Spleen (tissue), 11 donors: ENCODE results near the gene EHD4. TPM values are rescaled to one million over a fixed set of nuclear protein-coding genes. Genes with fewer than 3 reads are reported as not detected.

Experiments used
- DNase-seq: peaks from one replicate; pipeline ENCODE4 v3.0.0-alpha.2; 2020
- H3K27ac ChIP-seq, 8 donors: fragments of 200-600 bp; sonication (generic) in 7 of 8; 1 replicate in 4 of 8; 2 replicates in 4 of 8; pipeline versions ENCODE4 v1.5.0 to v1.8.0; 2016 to 2021; ENCODE audit warnings: inconsistent platforms in 4 of 8, mild to moderate bottlenecking in 4 of 8, moderate library complexity in 1 of 8
- H3K27me3 ChIP-seq, 7 donors: fragments of 200-600 bp; sonication (generic) in 6 of 7; replicated peaks in 1 of 7; 1 replicate in 4 of 7; 2 replicates in 3 of 7; pipeline versions ENCODE4 v1.5.0 to v1.8.0; 2016 to 2021; ENCODE audit warnings: inconsistent platforms in 3 of 7, mild to moderate bottlenecking in 1 of 7
- H3K36me3 ChIP-seq, 6 donors: fragments of 200-600 bp; sonication (generic) in 5 of 6; 1 replicate in 4 of 6; 2 replicates in 2 of 6; pipeline versions ENCODE4 v1.5.0 to v1.8.0; 2016 to 2021; ENCODE audit warnings: inconsistent platforms in 2 of 6
- H3K4me1 ChIP-seq, 6 donors: fragments of 200-600 bp; sonication (generic) in 5 of 6; 1 replicate in 3 of 6; 2 replicates in 3 of 6; pipeline versions ENCODE4 v1.5.0 to v1.8.0; 2016 to 2021; ENCODE audit warnings: inconsistent platforms in 3 of 6
- H3K4me3 ChIP-seq, 8 donors: fragments of 200-600 bp; sonication (generic) in 7 of 8; 1 replicate in 4 of 8; 2 replicates in 4 of 8; pipeline versions ENCODE4 v1.5.0 to v1.8.0; 2016 to 2021; ENCODE audit warnings: inconsistent platforms in 4 of 8, mild to moderate bottlenecking in 4 of 8, moderate library complexity in 2 of 8
- H3K9me3 ChIP-seq, 8 donors: fragments of 200-600 bp; sonication (generic) in 7 of 8; 1 replicate in 4 of 8; 2 replicates in 4 of 8; pipeline versions ENCODE4 v1.5.0 to v1.8.0; 2016 to 2021; ENCODE audit warnings: inconsistent platforms in 4 of 8
- CTCF ChIP-seq, 11 experiments: fragments of 200-600 bp in 7 of 11; fragments of 450-650 bp in 4 of 11; sonication (generic) in 4 of 11; IDR thresholded peaks in 8 of 11; conservative IDR thresholded peaks in 3 of 11; 1 replicate in 7 of 11; 2 replicates in 4 of 11; pipeline versions ENCODE4 v1.4.0 to v1.8.0; 2016 to 2021; ENCODE audit warnings: antibody characterized with exemption in 11 of 11, inconsistent platforms in 4 of 11, mild to moderate bottlenecking in 1 of 11
- POLR2A ChIP-seq, 3 donors: fragments of 450-650 bp; IDR thresholded peaks; one replicate each; pipeline ENCODE4 v1.5.1; 2017; ENCODE audit warnings: antibody characterized with exemption in 3 of 3, mild to moderate bottlenecking in 1 of 3
- POLR2AphosphoS5 ChIP-seq, 3 donors: sonication (generic); formaldehyde crosslinking; IDR thresholded peaks; one replicate each; pipeline ENCODE4 v1.5.1; 2017; ENCODE audit warnings: antibody characterized with exemption in 3 of 3
- WGBS, 5 donors: extraction: QIAGEN DNeasy Blood & Tissue Kit in 3 of 5; methylation state at CpG; one replicate each; pipeline versions ENCODE4 v1.1.5 to v1.1.7; 2013 to 2018; 5-methylcytosine and 5-hydroxymethylcytosine counted together
- intact Hi-C: fragments of 100-400 bp; cut with DNase I; formaldehyde crosslinking; loops from one replicate; pipeline ENCODE4 v1.15.0; 2023; ENCODE audit warnings: low total_unique reads
- polyA plus RNA-seq, 3 donors: library from polyadenylated mRNA; stranded (reverse); fragments of 200-250 nt; gene quantifications; one replicate each; pipeline ENCODE4 v1.2.1, GENCODE V29; 2013
- total RNA-seq, 7 donors: library from RNA; depleted of rRNA in 3 of 7; stranded (reverse); fragments of >200 nt in 3 of 7; fragmentation: NEBNext Ultra II Directional in 4 of 7; extraction: Animal tissue kit (Norgen Biotek cat#: 25700) in 4 of 7; gene quantifications; one replicate each; pipeline versions ENCODE4 v1.1.0 to v1.2.1, GENCODE V29; 2016 to 2021
- donor health status: healthy with polysubstance abuse.
- donor health status: DM: no; HTN: no; CAD: no; lungs with moderate emphysema.
- donor health status: DM: no; HTN: no; CAD: no.
- donor health status: Bipolar disorder and iron deficiency.
- donor health status: healthy.
- donor health status: DM: no; HTN: no; CAD: no.
- donor health status: DM: yes; HTN: yes; CAD: no.

Gene EHD4
- total and polyA plus RNA-seq, 10 donors: 5.5 to 33.2 (median 21.7) TPM

DNA sequence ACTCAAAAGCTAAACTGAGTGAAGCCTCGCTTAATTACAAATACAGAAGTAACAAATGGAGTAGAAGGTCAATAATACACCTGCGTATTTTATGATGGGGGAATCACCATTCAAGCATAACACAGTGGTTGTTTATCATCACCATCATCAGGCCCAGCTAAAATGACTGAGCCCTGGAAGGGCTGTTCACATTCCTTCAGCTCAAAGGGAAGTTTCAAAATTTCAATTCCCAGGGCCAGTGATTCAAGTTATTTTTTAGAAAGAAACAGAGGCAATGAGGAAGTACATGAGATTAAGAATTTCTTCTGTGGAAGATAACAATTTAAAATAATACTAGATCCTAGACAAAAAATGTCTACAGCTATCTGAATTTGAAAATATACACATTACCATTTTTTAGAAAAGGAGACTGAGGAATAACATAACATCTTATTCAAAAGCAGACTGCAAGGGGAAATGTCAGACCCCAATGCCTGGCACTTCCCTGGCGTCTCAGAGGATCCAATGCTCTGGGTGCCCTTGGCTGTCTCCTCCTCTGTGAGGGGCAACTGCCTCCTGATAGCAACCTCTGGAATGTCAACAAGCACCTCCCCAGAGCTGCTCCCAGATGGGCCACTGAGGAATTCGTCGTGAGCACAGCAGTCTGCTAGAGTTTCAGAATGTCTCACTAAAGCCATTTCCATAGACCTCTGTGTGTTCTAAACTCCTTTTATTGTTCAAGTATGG, 22.8 kb downstream of the EHD4 start:
- no peak overlapping the region for H3K4me3 ChIP-seq
- WGBS, 5 donors: 89 to 95% (median 91%) methylated on average over 5 of the region's 5 CpGs
- H3K4me1 ChIP-seq: peaks cover 0 to 32% (median 10%) of the 10 kb centered on the region in 6 donors
- no peaks in the 10 kb centered on the region for H3K27me3 ChIP-seq
- intact Hi-C loops: no loop called here
- DNase-seq: no peak
- TF ChIP-seq POLR2AphosphoS5 (IDR thresholded peaks at IDR 0.05) (no peak), POLR2A (IDR thresholded peaks at IDR 0.05) (no peak)
- H3K9me3 ChIP-seq: no peaks in the 10 kb centered on the region
- peaks cover 0 to 75% (median 34%) of the 10 kb centered on the region in 6 donors for H3K36me3 ChIP-seq
- no peak overlapping the region for H3K27ac ChIP-seq

DNA sequence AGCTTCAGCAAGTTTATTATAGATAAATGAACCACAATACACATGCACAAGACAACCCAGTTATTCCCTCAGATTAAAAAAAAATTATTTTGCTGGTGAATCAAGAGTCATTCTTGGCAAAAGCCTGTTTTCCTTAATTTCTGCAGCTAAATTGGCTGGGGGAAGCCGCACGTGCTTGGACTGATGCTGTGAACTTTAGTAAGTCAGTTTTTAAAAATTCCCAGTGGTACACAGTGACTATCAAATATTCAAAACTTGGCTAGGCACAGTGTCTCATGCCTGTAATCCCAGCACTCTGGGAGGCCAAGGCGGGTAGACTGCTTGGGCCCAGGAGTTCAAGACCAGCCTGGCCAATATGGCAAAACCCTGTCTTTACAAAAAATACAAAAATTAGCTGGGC, 23.9 kb downstream of the EHD4 start:
- no peaks in the 10 kb centered on the region for H3K9me3 ChIP-seq
- intact Hi-C loops: no loop called here
- H3K4me1 ChIP-seq: peaks cover 0 to 37% (median 10%) of the 10 kb centered on the region in 6 donors
- H3K36me3 ChIP-seq: peaks cover 0 to 68% (median 30%) of the 10 kb centered on the region in 6 donors
- no peak overlapping the region for H3K27ac ChIP-seq
- TF ChIP-seq CTCF (IDR thresholded peaks at IDR 0.05 in 8 of 11, conservative IDR thresholded peaks at IDR 0.05 in 3 of 11) (no peak), POLR2AphosphoS5 (IDR thresholded peaks at IDR 0.05) (no peak), POLR2A (IDR thresholded peaks at IDR 0.05) (no peak)
- DNase-seq: no peak
- WGBS, 5 donors: 95 to 98% (median 98%) methylated on average over 3 of the region's 3 CpGs
- H3K4me3 ChIP-seq: no peak overlapping the region
- H3K27me3 ChIP-seq: no peaks in the 10 kb centered on the region

GRCh38 chr15:41946970-41947369, 25.4 kb downstream of the EHD4 start:
- no peak overlapping the region for H3K4me3 ChIP-seq
- TF ChIP-seq CTCF (IDR thresholded peaks at IDR 0.05 in 8 of 11, conservative IDR thresholded peaks at IDR 0.05 in 3 of 11) (no peak), POLR2AphosphoS5 (IDR thresholded peaks at IDR 0.05) (no peak), POLR2A (IDR thresholded peaks at IDR 0.05) (no peak)
- no peak overlapping the region for H3K27ac ChIP-seq
- H3K36me3 ChIP-seq: peaks cover 0 to 67% (median 22%) of the 10 kb centered on the region in 6 donors
- no peaks in the 10 kb centered on the region for H3K27me3 ChIP-seq
- H3K4me1 ChIP-seq: peaks cover 0 to 36% (median 6%) of the 10 kb centered on the region in 6 donors
- H3K9me3 ChIP-seq: no peaks in the 10 kb centered on the region
- 66 to 86% (median 83%) methylated on average over 2 of the region's 2 CpGs for WGBS, 5 donors
- no peak for DNase-seq
- intact Hi-C loops: no loop called here

DNA sequence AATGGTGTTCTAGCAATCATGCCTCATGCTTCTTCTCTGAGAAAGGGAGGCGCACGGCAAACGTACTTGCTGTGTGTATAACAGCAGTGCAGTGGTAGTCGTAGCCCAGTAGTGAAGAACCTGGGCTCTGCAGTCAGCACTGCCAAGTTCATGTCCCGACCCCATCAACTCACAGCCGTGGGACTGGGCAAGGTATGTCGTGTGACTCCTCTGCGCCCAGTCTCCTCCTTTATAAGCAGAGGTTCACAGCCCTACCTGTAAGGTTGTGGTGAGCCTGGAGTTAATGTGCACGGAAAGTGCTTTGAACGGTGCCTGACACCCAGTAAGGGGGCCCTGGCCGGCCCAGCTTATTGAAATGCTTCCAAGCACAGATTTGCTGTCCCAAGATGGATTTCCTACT, 26.6 kb downstream of the EHD4 start:
- Histone ChIP-seq H3K4me1 (peaks cover 0 to 24% (median 0%) of the 10 kb centered on the region in 6 donors), H3K27ac (no peak overlapping the region), H3K4me3 (no peak overlapping the region), H3K27me3 (no peaks in the 10 kb centered on the region), H3K36me3 (peaks cover 0 to 69% (median 21%) of the 10 kb centered on the region in 6 donors), H3K9me3 (no peaks in the 10 kb centered on the region)
- 80 to 95% (median 94%) methylated on average over 11 of the region's 11 CpGs for WGBS, 5 donors
- no peak for DNase-seq
- no peak for TF ChIP-seq POLR2AphosphoS5 (IDR thresholded peaks at IDR 0.05)
- TF ChIP-seq CTCF (IDR thresholded peaks at IDR 0.05 in 8 of 11, conservative IDR thresholded peaks at IDR 0.05 in 3 of 11): no peak
- intact Hi-C loops: no loop called here
